Measurements from ENCODE around the gene TEX48. TPM values are rescaled to one million over a fixed set of nuclear protein-coding genes. Genes with fewer than 3 reads are reported as not detected.

The TEX48 gene
- total RNA-seq, 2 donors from 2014 or later: not detected

- WGBS: 92% methylated on average over 3 of the region's 3 CpGs
- no peaks in the 10 kb centered on the region for H3K4me1 ChIP-seq (replicated peaks)
- no peaks in the 10 kb centered on the region for H3K27me3 ChIP-seq (replicated peaks; ENCODE audit: insufficient read depth)
- no peak overlapping the region for H3K27ac ChIP-seq
- H3K4me3 ChIP-seq: no peak overlapping the region
- intact Hi-C loops (cut with DNase I): loop anchor here (5.0 kb wide), 1 partner anchor 348 kb away; no protein-coding TSS in a partner anchor
- H3K9me3 ChIP-seq: no peaks in the 10 kb centered on the region
- TF ChIP-seq POLR2A (IDR thresholded peaks at IDR 0.05) (no peak), POLR2AphosphoS5 (IDR thresholded peaks at IDR 0.05) (no peak)
- H3K36me3 ChIP-seq: no peaks in the 10 kb centered on the region
- no peak for DNase-seq (ENCODE audit: low spot score)
These were observed 17.8 kb downstream of the TEX48 start for GRCh38 chr9:114664181-114664580.

- TF ChIP-seq POLR2AphosphoS5 (IDR thresholded peaks at IDR 0.05): no peak
- TF ChIP-seq, protein P1, sequence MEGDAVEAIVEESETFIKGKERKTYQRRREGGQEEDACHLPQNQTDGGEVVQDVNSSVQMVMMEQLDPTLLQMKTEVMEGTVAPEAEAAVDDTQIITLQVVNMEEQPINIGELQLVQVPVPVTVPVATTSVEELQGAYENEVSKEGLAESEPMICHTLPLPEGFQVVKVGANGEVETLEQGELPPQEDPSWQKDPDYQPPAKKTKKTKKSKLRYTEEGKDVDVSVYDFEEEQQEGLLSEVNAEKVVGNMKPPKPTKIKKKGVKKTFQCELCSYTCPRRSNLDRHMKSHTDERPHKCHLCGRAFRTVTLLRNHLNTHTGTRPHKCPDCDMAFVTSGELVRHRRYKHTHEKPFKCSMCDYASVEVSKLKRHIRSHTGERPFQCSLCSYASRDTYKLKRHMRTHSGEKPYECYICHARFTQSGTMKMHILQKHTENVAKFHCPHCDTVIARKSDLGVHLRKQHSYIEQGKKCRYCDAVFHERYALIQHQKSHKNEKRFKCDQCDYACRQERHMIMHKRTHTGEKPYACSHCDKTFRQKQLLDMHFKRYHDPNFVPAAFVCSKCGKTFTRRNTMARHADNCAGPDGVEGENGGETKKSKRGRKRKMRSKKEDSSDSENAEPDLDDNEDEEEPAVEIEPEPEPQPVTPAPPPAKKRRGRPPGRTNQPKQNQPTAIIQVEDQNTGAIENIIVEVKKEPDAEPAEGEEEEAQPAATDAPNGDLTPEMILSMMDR (IDR thresholded peaks at IDR 0.05): peak; percentile 50 to 67 (median 57)
- 46% methylated on average over 10 of the region's 10 CpGs for WGBS
- Histone ChIP-seq H3K27me3 (replicated peaks; ENCODE audit: insufficient read depth) (no peaks in the 10 kb centered on the region), H3K4me3 (no peak overlapping the region), H3K36me3 (no peaks in the 10 kb centered on the region), H3K27ac (no peak overlapping the region), H3K4me1 (replicated peaks) (no peaks in the 10 kb centered on the region), H3K9me3 (no peaks in the 10 kb centered on the region)
- intact Hi-C loops (cut with DNase I): loop anchor here (5.0 kb wide), 1 partner anchor 350 kb away; no protein-coding TSS in a partner anchor
- DNase-seq (ENCODE audit: low spot score): no peak
These were observed 19.7 kb downstream of the TEX48 start for GRCh38 chr9:114662081-114662989.

DNA sequence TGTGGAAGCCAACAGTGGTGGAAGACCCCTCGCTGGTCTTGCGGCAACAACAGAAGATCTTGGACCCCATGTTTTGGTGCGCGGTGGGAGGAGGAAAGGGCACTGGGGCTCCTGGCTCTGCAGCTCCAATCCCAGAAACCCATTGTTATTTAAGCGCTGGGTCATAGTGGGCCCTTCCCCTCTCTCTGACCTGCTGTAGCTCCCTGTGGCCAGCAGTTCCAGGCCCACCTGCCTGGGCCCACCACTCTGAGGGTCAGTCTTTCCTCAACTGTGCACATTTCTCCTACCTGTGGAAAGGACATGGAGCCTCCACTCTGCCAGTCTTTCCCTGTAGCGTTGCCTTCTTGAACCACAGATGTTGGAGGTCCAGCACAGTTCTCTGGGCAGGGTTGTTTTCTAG is 24.3 kb downstream of the TEX48 start, which contains the start of gene TEX53:
TSS of gene TEX53 (minus strand) at position 101 of the 400 bp plus-strand sequence. CDS start at position 70, 31 bp downstream.
- Histone ChIP-seq H3K36me3 (no peaks in the 10 kb centered on the region), H3K27me3 (replicated peaks; ENCODE audit: insufficient read depth) (no peaks in the 10 kb centered on the region), H3K27ac (no peak within 1 kb of the TSS), H3K4me3 (no peak within 1 kb of the TSS), H3K9me3 (no peaks in the 10 kb centered on the region), H3K4me1 (replicated peaks) (no peaks in the 10 kb centered on the region)
- DNase-seq (ENCODE audit: low spot score): no peak
- 93% methylated on average over 4 of the region's 6 CpGs for WGBS
- TF ChIP-seq POLR2A (IDR thresholded peaks at IDR 0.05) (no peak), POLR2AphosphoS5 (IDR thresholded peaks at IDR 0.05) (no peak)
- TF ChIP-seq, protein P1 (IDR thresholded peaks at IDR 0.05): no peak
- intact Hi-C loops (cut with DNase I): loop anchor here (10.0 kb wide), 1 partner anchor 73 kb away; the partner anchor contains the start of gene ATP6V1G1

DNA sequence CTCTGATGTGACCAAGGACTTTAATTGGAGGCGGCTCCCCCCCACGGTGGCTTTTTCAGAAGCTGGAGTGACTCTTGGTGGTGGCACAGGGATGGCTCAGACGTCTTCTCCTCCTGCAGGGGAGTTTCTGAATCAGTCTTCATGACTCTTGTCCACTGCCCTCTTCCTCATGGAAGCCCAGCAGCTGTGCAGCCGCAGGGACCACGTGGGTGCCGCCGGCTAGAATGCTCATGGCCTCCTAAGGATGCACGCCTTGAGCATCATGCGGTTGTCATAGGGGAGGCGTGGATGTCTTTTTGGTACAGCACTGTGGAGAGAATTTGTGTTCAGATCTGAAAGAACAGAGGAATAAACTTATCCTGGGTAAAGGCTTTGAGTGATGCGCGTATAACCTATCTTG is 25.7 kb downstream of the TEX48 start:
- no peak overlapping the region for H3K4me3 ChIP-seq
- H3K9me3 ChIP-seq: no peaks in the 10 kb centered on the region
- WGBS: 85% methylated on average over 12 of the region's 12 CpGs
- no peak overlapping the region for H3K27ac ChIP-seq
- TF ChIP-seq POLR2A (IDR thresholded peaks at IDR 0.05): no peak
- TF ChIP-seq, protein P1 (IDR thresholded peaks at IDR 0.05): no peak
- no peak for DNase-seq (ENCODE audit: low spot score)
- H3K27me3 ChIP-seq (replicated peaks; ENCODE audit: insufficient read depth): no peaks in the 10 kb centered on the region
- no peaks in the 10 kb centered on the region for H3K36me3 ChIP-seq
- no peaks in the 10 kb centered on the region for H3K4me1 ChIP-seq (replicated peaks)
- intact Hi-C loops (cut with DNase I): loop anchor here (10.0 kb wide), 1 partner anchor 72 kb away; the partner anchor contains the start of gene ATP6V1G1

GRCh38 chr9:114655689-114656088 is 26.3 kb downstream of the TEX48 start:
- H3K36me3 ChIP-seq: no peaks in the 10 kb centered on the region
- no peaks in the 10 kb centered on the region for H3K27me3 ChIP-seq (replicated peaks; ENCODE audit: insufficient read depth)
- 87% methylated on average over 8 of the region's 8 CpGs for WGBS
- H3K4me3 ChIP-seq: no peak overlapping the region
- DNase-seq (ENCODE audit: low spot score): no peak
- H3K27ac ChIP-seq: no peak overlapping the region
- H3K4me1 ChIP-seq (replicated peaks): no peaks in the 10 kb centered on the region
- no peaks in the 10 kb centered on the region for H3K9me3 ChIP-seq
- TF ChIP-seq, protein P1 (IDR thresholded peaks at IDR 0.05): no peak
- no peak for TF ChIP-seq POLR2A (IDR thresholded peaks at IDR 0.05)
- no peak for TF ChIP-seq POLR2AphosphoS5 (IDR thresholded peaks at IDR 0.05)
- intact Hi-C loops (cut with DNase I): loop anchor here (10.0 kb wide), 1 partner anchor 71 kb away; the partner anchor contains the start of gene ATP6V1G1
